K562 treated with DMSO at 1 percent for 48 hours (cell line): ENCODE measurements around the gene IQCF2. TPM values are rescaled to one million over a fixed set of nuclear protein-coding genes. Genes with fewer than 3 reads are reported as not detected.

Experiments used
- total RNA-seq: library from RNA; unstranded; fragments of 300-600 nt; gene quantifications from 2 replicates; pipeline ENCODE4 v1.2.3, GENCODE V29; 2022; ENCODE audit warnings: low replicate concordance; ENCODE audit errors: extremely low read depth

Gene IQCF2
- not detected in 2 replicates for total RNA-seq

DNA sequence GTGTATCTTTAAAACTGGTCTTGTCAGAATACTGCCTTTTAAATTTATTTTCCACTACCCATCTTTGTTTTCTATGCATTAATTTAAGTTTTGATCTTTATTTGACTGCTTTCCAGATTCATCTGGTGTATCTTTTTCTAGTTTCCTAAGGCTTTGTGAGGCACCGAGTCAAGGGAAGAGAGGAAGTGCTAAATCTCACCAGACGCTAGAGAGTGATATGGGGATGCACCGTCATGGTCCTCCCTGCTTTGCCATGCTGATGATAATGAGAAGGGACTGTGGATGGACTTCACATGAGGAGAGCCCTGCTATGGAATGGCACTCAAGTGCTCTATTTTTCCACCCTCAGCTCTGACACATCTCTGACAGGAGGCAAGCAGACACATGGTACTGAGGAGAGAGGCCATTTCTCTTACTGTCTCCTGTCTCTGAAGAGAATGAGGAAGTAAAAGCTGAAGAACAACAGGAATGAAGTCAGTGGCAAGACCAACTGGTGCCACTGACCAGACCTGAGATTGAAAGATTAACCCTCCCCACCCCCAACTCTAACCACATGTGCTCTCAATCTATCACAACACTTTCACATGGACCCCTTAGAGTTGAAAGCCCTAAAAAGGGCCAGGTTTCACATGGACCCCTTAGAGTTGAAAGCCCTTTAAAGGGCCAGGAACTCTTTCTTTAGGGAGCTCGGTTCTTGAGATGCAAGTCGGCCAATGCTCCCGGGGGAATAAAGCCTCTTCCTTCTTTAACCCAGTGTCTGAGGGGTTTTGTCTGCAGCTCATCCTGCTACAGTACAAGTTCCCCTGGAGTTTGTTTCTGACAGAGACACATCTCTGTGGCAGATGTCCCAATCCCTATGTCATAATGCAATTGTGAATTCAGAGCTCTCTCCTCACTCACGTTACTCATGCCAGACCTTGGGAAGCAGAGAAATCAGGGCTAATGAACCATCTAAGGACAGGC, at the start of gene IQCF2:
Gene IQCF2, plus strand, starts transcription at position 913 of the 963 bp plus-strand sequence. CDS start 52 bp downstream, outside the sequence.

GRCh38 chr3:51875501-51875900, 14.1 kb downstream of the IQCF2 start, which contains the start of gene IQCF5:
IQCF5 (minus strand) TSS chr3:51875601; CDS start chr3:51875531, 70 bp downstream.

Other genes with a start within 250 kb of the IQCF2 start
- not detected in 2 replicates for gene TEX264, start 190.4 kb upstream of the IQCF2 start, total RNA-seq
- gene GRM2, start 154.5 kb upstream of the IQCF2 start, total RNA-seq = not detected in 2 replicates
- gene IQCF6, start 82.4 kb upstream of the IQCF2 start, total RNA-seq = not detected in 2 replicates
- not detected in 2 replicates for gene IQCF5, start 14.0 kb downstream of the IQCF2 start, total RNA-seq
- gene IQCF1, start 41.7 kb downstream of the IQCF2 start, total RNA-seq = not detected in 2 replicates
- not detected in 2 replicates for gene RRP9, start 80.3 kb downstream of the IQCF2 start, total RNA-seq
- gene PARP3, start 80.7 kb downstream of the IQCF2 start, total RNA-seq = not detected in 2 replicates
- gene GPR62, start 93.8 kb downstream of the IQCF2 start, total RNA-seq = not detected in 2 replicates
- not detected in 2 replicates for gene PCBP4, start 105.8 kb downstream of the IQCF2 start, total RNA-seq
- 366 TPM in 1 of 2 replicates, not detected in the other for gene ABHD14B, start 112.4 kb downstream of the IQCF2 start, total RNA-seq
- gene ABHD14A, start 113.4 kb downstream of the IQCF2 start, total RNA-seq = not detected in 2 replicates
- gene ACY1, start 121.9 kb downstream of the IQCF2 start, total RNA-seq = not detected in 2 replicates
- gene RPL29, start 134.3 kb downstream of the IQCF2 start, total RNA-seq = 1,192 TPM in 1 of 2 replicates, not detected in the other
- gene DUSP7, start 195.0 kb downstream of the IQCF2 start, total RNA-seq = not detected in 2 replicates